HG03521 (cell line): ENCODE results near the gene FBXL17.

ENCODE experiments used
- ATAC-seq: cut with Tn5 transposase; IDR thresholded peaks from one replicate; pipeline ENCODE4 v1.9.1; 2021; ENCODE audit warnings: mild to moderate bottlenecking, moderate library complexity; ENCODE audit not compliant: unreplicated experiment

The FBXL17 gene

GRCh38 chr5:107826311-107827000 is 555.4 kb downstream of the FBXL17 start:
- no peak for ATAC-seq

DNA sequence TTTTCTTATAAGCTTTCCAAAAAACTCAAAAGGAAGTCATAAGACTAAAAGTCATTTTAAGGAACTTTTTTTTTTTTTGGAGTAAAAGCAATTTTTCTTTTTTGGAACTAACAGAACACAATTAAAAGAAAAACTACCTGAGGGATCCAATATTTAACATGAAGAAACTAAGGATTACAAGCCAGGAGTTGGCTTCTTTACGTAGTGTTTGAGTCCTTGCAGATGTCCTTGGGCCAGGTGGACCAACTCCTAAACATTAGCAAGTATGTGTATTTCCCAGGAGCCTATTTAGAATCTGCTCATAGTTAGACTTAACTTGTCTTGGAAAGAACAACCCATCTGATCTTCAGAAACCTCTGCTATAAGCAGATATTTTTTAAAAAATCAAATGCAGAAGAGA is 557.1 kb downstream of the FBXL17 start:
- ATAC-seq, result no peak

GRCh38 chr5:107821288-107821687 is 560.6 kb downstream of the FBXL17 start:
- no peak for ATAC-seq

DNA sequence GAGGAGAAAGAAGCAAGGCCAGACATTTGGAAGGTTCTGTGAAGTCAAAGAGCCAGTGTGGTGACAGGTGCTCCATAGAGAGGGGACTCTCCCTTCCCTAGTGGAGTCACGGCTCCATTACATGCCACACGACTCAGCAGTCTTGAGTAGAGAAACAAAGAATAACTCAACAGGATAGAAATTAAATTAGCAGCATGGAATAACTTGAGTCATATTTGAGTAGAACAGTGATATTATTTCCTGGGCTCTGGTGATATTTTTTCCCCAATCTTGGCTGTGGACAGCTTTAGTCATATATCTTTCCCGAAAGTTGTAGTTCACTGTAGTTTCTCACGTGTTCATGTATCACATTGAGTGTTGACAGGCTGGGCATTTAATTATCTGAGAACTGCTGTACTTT is 561.5 kb downstream of the FBXL17 start:
- no peak for ATAC-seq

GRCh38 chr5:107817951-107818350 is 563.9 kb downstream of the FBXL17 start:
- no peak for ATAC-seq

DNA sequence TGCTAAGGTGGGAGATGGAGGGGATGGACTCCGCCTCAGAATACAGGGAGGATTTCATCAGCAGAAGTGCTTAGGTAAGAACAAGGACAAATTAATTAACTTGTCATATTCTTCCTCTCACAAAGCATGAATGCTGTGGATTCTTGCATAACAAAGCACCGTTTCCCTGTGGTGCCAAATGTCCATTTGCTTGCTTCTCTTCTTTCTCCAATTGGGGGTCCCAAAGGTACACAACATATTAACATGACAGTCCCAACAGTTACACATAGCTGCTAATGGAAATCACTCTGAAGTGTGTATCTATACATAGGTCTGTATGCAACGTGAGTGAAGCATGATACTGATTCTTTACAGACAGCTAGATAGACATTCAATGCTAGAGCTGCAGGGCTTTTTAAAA is 564.5 kb downstream of the FBXL17 start:
- ATAC-seq, result no peak

- ATAC-seq, result no peak
Measured at GRCh38 chr5:107815109-107815508, 566.8 kb downstream of the FBXL17 start.

GRCh38 chr5:107814183-107814827 is 567.6 kb downstream of the FBXL17 start:
- no peak for ATAC-seq

GRCh38 chr5:107813559-107813958 is 568.3 kb downstream of the FBXL17 start:
- ATAC-seq, result peak; percentile 71

DNA sequence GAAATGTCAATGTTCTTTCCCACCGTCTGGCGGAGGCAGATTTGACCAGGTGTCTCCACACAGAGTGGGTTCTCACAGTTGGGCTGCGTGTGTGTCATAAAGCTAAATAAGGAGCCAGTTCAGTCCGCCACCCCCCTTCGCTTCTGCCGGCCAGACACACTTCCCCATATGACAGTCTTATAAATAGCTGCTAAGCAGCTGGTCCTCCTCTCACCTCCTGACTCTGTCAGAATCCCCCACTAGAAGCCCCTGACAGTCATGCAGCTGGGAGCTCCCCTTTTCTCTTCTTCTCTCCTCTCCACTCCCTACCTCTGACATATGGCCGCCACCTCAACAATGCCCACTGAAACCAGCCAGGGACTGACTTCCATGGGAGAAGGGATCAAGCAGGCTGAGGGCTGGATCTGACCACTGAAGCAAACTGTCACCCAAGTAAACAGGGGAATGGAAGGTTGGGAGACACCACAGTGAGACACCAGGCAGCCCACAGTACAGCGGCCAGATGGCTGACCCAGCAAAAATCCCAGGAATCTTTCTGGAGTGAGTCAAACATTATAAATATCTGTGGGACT is 569.2 kb downstream of the FBXL17 start:
- ATAC-seq, result peak; percentile 60

DNA sequence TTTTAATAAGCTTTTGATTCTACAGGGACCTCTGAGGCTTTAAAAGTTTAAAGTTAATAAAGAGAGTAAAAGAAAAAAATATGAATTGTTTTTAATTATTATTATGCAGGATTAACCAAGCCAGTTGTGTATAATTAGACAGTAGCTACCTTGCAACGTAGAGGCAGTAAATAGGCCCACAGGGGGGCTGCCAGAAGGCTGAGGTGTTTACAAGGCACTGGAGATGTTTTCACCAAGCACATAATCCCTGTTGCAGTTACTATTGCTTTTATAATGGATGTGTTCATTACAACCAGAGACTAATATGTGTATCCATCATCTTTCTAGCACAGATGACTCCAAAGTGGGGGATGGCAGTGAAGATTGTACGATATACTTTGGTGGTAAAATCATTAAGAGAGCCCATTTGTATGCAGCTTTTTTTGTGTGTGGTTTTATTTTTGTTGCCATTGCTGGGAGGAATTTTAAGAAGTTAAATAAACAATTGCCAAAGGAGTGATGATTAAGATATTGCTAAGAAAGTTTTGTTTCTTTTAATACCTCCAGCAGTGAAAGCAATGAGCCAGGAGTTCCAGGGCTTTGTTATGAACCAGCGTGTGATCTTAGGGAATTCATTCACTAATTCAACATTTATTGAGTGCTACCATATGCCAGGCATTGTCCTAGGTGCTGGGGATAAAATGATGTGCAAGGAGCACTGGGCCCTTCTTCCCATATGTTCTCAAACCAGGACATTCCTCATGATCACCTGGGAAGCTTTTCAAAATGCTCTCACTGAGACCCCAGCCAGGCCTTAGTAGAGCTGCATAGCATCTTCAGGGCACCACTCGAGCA is 572.5 kb downstream of the FBXL17 start:
- no peak for ATAC-seq
